ENCODE data around the gene MACF1.

Gene MACF1

GRCh38 chr1:39410915-39411436, 206.5 kb downstream of the MACF1 start:
- no peaks in the 10 kb centered on the region for H3K27me3 ChIP-seq (replicated peaks; ENCODE audit: control insufficient read depth, insufficient read depth, low read length, poor library complexity, severe bottlenecking)
- peaks cover 5% of the 10 kb centered on the region for H3K36me3 ChIP-seq (ENCODE audit: control insufficient read depth, insufficient read depth, low read length)
- peaks cover 17% of the 10 kb centered on the region for H3K4me1 ChIP-seq (ENCODE audit: control insufficient read depth, insufficient read depth, low read length, poor library complexity, severe bottlenecking)
- H3K9me3 ChIP-seq (ENCODE audit: control insufficient read depth, low read length) = no peaks in the 10 kb centered on the region
- peak; percentile 4 to 31 (median 28) for DNase-seq
- no peak overlapping the region for H3K4me3 ChIP-seq (ENCODE audit: insufficient read depth, low read depth, low read length, poor library complexity, severe bottlenecking)
- H3K27ac ChIP-seq (ENCODE audit: insufficient read depth, low read length, poor library complexity, severe bottlenecking) = no peak overlapping the region

GRCh38 chr1:39411526-39412478, 207.3 kb downstream of the MACF1 start:
- peaks cover 5% of the 10 kb centered on the region for H3K36me3 ChIP-seq (ENCODE audit: control insufficient read depth, insufficient read depth, low read length)
- peaks cover 17% of the 10 kb centered on the region for H3K4me1 ChIP-seq (ENCODE audit: control insufficient read depth, insufficient read depth, low read length, poor library complexity, severe bottlenecking)
- H3K9me3 ChIP-seq (ENCODE audit: control insufficient read depth, low read length) = no peaks in the 10 kb centered on the region
- no peak for DNase-seq
- H3K4me3 ChIP-seq (ENCODE audit: insufficient read depth, low read depth, low read length, poor library complexity, severe bottlenecking) = no peak overlapping the region
- no peak overlapping the region for H3K27ac ChIP-seq (ENCODE audit: insufficient read depth, low read length, poor library complexity, severe bottlenecking)
- no peaks in the 10 kb centered on the region for H3K27me3 ChIP-seq (replicated peaks; ENCODE audit: control insufficient read depth, insufficient read depth, low read length, poor library complexity, severe bottlenecking)

GRCh38 chr1:39412892-39413291, 208.4 kb downstream of the MACF1 start:
- H3K27me3 ChIP-seq (replicated peaks; ENCODE audit: control insufficient read depth, insufficient read depth, low read length, poor library complexity, severe bottlenecking) = no peaks in the 10 kb centered on the region
- H3K4me3 ChIP-seq (ENCODE audit: insufficient read depth, low read depth, low read length, poor library complexity, severe bottlenecking) = no peak overlapping the region
- H3K4me1 ChIP-seq (ENCODE audit: control insufficient read depth, insufficient read depth, low read length, poor library complexity, severe bottlenecking) = peaks cover 14% of the 10 kb centered on the region
- no peak for DNase-seq
- H3K36me3 ChIP-seq (ENCODE audit: control insufficient read depth, insufficient read depth, low read length) = peaks cover 5% of the 10 kb centered on the region
- H3K27ac ChIP-seq (ENCODE audit: insufficient read depth, low read length, poor library complexity, severe bottlenecking) = no peak overlapping the region
- no peaks in the 10 kb centered on the region for H3K9me3 ChIP-seq (ENCODE audit: control insufficient read depth, low read length)

GRCh38 chr1:39413902-39414528, 209.5 kb downstream of the MACF1 start:
- no peak overlapping the region for H3K4me3 ChIP-seq (ENCODE audit: insufficient read depth, low read depth, low read length, poor library complexity, severe bottlenecking)
- H3K27ac ChIP-seq (ENCODE audit: insufficient read depth, low read length, poor library complexity, severe bottlenecking) = no peak overlapping the region
- no peaks in the 10 kb centered on the region for H3K27me3 ChIP-seq (replicated peaks; ENCODE audit: control insufficient read depth, insufficient read depth, low read length, poor library complexity, severe bottlenecking)
- peaks cover 10% of the 10 kb centered on the region for H3K4me1 ChIP-seq (ENCODE audit: control insufficient read depth, insufficient read depth, low read length, poor library complexity, severe bottlenecking)
- peaks cover 5% of the 10 kb centered on the region for H3K36me3 ChIP-seq (ENCODE audit: control insufficient read depth, insufficient read depth, low read length)
- H3K9me3 ChIP-seq (ENCODE audit: control insufficient read depth, low read length) = no peaks in the 10 kb centered on the region
- DNase-seq = no peak

- Histone ChIP-seq H3K27ac (ENCODE audit: insufficient read depth, low read length, poor library complexity, severe bottlenecking) (no peak overlapping the region), H3K27me3 (replicated peaks; ENCODE audit: control insufficient read depth, insufficient read depth, low read length, poor library complexity, severe bottlenecking) (no peaks in the 10 kb centered on the region), H3K9me3 (ENCODE audit: control insufficient read depth, low read length) (no peaks in the 10 kb centered on the region), H3K4me3 (ENCODE audit: insufficient read depth, low read depth, low read length, poor library complexity, severe bottlenecking) (no peak overlapping the region), H3K36me3 (ENCODE audit: control insufficient read depth, insufficient read depth, low read length) (peaks cover 5% of the 10 kb centered on the region), H3K4me1 (ENCODE audit: control insufficient read depth, insufficient read depth, low read length, poor library complexity, severe bottlenecking) (no peaks in the 10 kb centered on the region)
- DNase-seq = no peak
Observed at GRCh38 chr1:39415553-39415952, 211.1 kb downstream of the MACF1 start.

- no peaks in the 10 kb centered on the region for H3K4me1 ChIP-seq (ENCODE audit: control insufficient read depth, insufficient read depth, low read length, poor library complexity, severe bottlenecking)
- no peak overlapping the region for H3K27ac ChIP-seq (ENCODE audit: insufficient read depth, low read length, poor library complexity, severe bottlenecking)
- DNase-seq = no peak
- H3K9me3 ChIP-seq (ENCODE audit: control insufficient read depth, low read length) = no peaks in the 10 kb centered on the region
- no peaks in the 10 kb centered on the region for H3K27me3 ChIP-seq (replicated peaks; ENCODE audit: control insufficient read depth, insufficient read depth, low read length, poor library complexity, severe bottlenecking)
- no peak overlapping the region for H3K4me3 ChIP-seq (ENCODE audit: insufficient read depth, low read depth, low read length, poor library complexity, severe bottlenecking)
- H3K36me3 ChIP-seq (ENCODE audit: control insufficient read depth, insufficient read depth, low read length) = peaks cover 5% of the 10 kb centered on the region
Observed at GRCh38 chr1:39416609-39417008, 212.1 kb downstream of the MACF1 start.

GRCh38 chr1:39418236-39418635, 213.7 kb downstream of the MACF1 start:
- no peak for DNase-seq

GRCh38 chr1:39420493-39420892, 216.0 kb downstream of the MACF1 start:
- peaks cover 26% of the 10 kb centered on the region for H3K36me3 ChIP-seq (ENCODE audit: control insufficient read depth, insufficient read depth, low read length)
- no peak for DNase-seq
- H3K4me3 ChIP-seq (ENCODE audit: insufficient read depth, low read depth, low read length, poor library complexity, severe bottlenecking) = no peak overlapping the region

More at GRCh38 chr1:39418236-39418635, 213.7 kb downstream of the MACF1 start:
- Histone ChIP-seq H3K27ac (ENCODE audit: insufficient read depth, low read length, poor library complexity, severe bottlenecking) (no peak overlapping the region), H3K4me3 (ENCODE audit: insufficient read depth, low read depth, low read length, poor library complexity, severe bottlenecking) (no peak overlapping the region), H3K27me3 (replicated peaks; ENCODE audit: control insufficient read depth, insufficient read depth, low read length, poor library complexity, severe bottlenecking) (no peaks in the 10 kb centered on the region), H3K4me1 (ENCODE audit: control insufficient read depth, insufficient read depth, low read length, poor library complexity, severe bottlenecking) (no peaks in the 10 kb centered on the region), H3K9me3 (ENCODE audit: control insufficient read depth, low read length) (no peaks in the 10 kb centered on the region), H3K36me3 (ENCODE audit: control insufficient read depth, insufficient read depth, low read length) (peaks cover 17% of the 10 kb centered on the region)

GRCh38 chr1:39422614-39423013, 218.1 kb downstream of the MACF1 start:
- Histone ChIP-seq H3K4me1 (ENCODE audit: control insufficient read depth, insufficient read depth, low read length, poor library complexity, severe bottlenecking) (no peaks in the 10 kb centered on the region), H3K4me3 (ENCODE audit: insufficient read depth, low read depth, low read length, poor library complexity, severe bottlenecking) (no peak overlapping the region), H3K27ac (ENCODE audit: insufficient read depth, low read length, poor library complexity, severe bottlenecking) (no peak overlapping the region), H3K36me3 (ENCODE audit: control insufficient read depth, insufficient read depth, low read length) (peaks cover 36% of the 10 kb centered on the region), H3K9me3 (ENCODE audit: control insufficient read depth, low read length) (no peaks in the 10 kb centered on the region), H3K27me3 (replicated peaks; ENCODE audit: control insufficient read depth, insufficient read depth, low read length, poor library complexity, severe bottlenecking) (no peaks in the 10 kb centered on the region)
- DNase-seq = no peak

More at GRCh38 chr1:39420493-39420892, 216.0 kb downstream of the MACF1 start:
- H3K9me3 ChIP-seq (ENCODE audit: control insufficient read depth, low read length) = no peaks in the 10 kb centered on the region
- no peaks in the 10 kb centered on the region for H3K4me1 ChIP-seq (ENCODE audit: control insufficient read depth, insufficient read depth, low read length, poor library complexity, severe bottlenecking)
- H3K27me3 ChIP-seq (replicated peaks; ENCODE audit: control insufficient read depth, insufficient read depth, low read length, poor library complexity, severe bottlenecking) = no peaks in the 10 kb centered on the region
- H3K27ac ChIP-seq (ENCODE audit: insufficient read depth, low read length, poor library complexity, severe bottlenecking) = no peak overlapping the region

GRCh38 chr1:39425151-39425550, 220.7 kb downstream of the MACF1 start:
- no peak overlapping the region for H3K4me3 ChIP-seq (ENCODE audit: insufficient read depth, low read depth, low read length, poor library complexity, severe bottlenecking)
- no peak overlapping the region for H3K27ac ChIP-seq (ENCODE audit: insufficient read depth, low read length, poor library complexity, severe bottlenecking)
- H3K36me3 ChIP-seq (ENCODE audit: control insufficient read depth, insufficient read depth, low read length) = peaks cover 59% of the 10 kb centered on the region
- H3K27me3 ChIP-seq (replicated peaks; ENCODE audit: control insufficient read depth, insufficient read depth, low read length, poor library complexity, severe bottlenecking) = no peaks in the 10 kb centered on the region
- no peak for DNase-seq
- H3K9me3 ChIP-seq (ENCODE audit: control insufficient read depth, low read length) = no peaks in the 10 kb centered on the region
- H3K4me1 ChIP-seq (ENCODE audit: control insufficient read depth, insufficient read depth, low read length, poor library complexity, severe bottlenecking) = no peaks in the 10 kb centered on the region
